Liver (tissue), 2 donors: ENCODE data around the gene FUT2.

ENCODE experiments used
- TF ChIP-seq, protein P1 (sequence below): IDR thresholded peaks from 2 replicates; pipeline ENCODE4 v1.6.1; 2016; ENCODE audit warnings: antibody characterized with exemption, mild to moderate bottlenecking
- TF ChIP-seq, protein P2 (sequence below): fragments of 150-350 bp; IDR thresholded peaks from 2 replicates; pipeline ENCODE4 v1.5.1; 2017; ENCODE audit warnings: improper control_type of control experiment, low read depth, low read length; ENCODE audit not compliant: missing input control
- donor health status: healthy.

DNA sequence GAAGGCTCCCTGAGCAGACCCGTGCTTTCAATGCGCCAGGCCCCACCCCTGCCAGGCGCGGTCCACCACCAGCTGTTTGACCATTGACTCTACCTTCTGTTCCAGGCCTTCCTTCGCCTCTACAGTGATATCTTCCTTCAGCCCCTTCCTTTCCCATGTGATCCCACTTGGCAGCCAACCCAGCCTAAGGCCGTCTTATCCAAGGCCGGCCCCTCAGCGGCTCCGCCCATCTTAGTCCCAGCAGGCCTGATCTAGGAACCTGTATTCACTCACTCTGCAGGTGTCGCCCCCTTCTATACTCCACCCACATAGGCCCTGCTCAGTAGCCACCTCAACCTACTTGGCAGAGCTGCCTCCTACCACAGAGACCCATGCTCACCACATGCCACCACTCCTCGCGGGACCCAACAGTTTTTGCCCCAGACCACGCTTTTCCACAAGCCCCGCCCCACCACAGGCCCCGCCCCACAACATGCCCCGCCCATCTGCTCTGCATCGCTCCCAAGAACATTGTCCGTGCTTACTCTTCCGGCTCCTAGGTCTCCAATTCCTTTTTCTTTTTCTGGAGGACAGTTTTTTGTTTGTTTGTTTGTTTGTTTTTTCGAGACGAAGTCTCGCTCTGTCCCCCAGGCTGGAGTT is 41.7 kb downstream of the FUT2 start:
- TF ChIP-seq, protein P1, sequence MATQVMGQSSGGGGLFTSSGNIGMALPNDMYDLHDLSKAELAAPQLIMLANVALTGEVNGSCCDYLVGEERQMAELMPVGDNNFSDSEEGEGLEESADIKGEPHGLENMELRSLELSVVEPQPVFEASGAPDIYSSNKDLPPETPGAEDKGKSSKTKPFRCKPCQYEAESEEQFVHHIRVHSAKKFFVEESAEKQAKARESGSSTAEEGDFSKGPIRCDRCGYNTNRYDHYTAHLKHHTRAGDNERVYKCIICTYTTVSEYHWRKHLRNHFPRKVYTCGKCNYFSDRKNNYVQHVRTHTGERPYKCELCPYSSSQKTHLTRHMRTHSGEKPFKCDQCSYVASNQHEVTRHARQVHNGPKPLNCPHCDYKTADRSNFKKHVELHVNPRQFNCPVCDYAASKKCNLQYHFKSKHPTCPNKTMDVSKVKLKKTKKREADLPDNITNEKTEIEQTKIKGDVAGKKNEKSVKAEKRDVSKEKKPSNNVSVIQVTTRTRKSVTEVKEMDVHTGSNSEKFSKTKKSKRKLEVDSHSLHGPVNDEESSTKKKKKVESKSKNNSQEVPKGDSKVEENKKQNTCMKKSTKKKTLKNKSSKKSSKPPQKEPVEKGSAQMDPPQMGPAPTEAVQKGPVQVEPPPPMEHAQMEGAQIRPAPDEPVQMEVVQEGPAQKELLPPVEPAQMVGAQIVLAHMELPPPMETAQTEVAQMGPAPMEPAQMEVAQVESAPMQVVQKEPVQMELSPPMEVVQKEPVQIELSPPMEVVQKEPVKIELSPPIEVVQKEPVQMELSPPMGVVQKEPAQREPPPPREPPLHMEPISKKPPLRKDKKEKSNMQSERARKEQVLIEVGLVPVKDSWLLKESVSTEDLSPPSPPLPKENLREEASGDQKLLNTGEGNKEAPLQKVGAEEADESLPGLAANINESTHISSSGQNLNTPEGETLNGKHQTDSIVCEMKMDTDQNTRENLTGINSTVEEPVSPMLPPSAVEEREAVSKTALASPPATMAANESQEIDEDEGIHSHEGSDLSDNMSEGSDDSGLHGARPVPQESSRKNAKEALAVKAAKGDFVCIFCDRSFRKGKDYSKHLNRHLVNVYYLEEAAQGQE: no peak
- TF ChIP-seq, protein P2, sequence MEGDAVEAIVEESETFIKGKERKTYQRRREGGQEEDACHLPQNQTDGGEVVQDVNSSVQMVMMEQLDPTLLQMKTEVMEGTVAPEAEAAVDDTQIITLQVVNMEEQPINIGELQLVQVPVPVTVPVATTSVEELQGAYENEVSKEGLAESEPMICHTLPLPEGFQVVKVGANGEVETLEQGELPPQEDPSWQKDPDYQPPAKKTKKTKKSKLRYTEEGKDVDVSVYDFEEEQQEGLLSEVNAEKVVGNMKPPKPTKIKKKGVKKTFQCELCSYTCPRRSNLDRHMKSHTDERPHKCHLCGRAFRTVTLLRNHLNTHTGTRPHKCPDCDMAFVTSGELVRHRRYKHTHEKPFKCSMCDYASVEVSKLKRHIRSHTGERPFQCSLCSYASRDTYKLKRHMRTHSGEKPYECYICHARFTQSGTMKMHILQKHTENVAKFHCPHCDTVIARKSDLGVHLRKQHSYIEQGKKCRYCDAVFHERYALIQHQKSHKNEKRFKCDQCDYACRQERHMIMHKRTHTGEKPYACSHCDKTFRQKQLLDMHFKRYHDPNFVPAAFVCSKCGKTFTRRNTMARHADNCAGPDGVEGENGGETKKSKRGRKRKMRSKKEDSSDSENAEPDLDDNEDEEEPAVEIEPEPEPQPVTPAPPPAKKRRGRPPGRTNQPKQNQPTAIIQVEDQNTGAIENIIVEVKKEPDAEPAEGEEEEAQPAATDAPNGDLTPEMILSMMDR: no peak
